Measurements from ENCODE around the gene ZNF592. TPM values are rescaled to one million over a fixed set of nuclear protein-coding genes. Genes with fewer than 3 reads are reported as not detected.

Gene ZNF592
- total and polyA plus RNA-seq, 5 experiments from 2014 or later, result 3.2 to 40.7 (median 9.4) TPM

- Mint-ChIP-seq H3K4me1 (peaks cover 0 to 5% (median under 1%) of the 10 kb centered on the region in 4 donors), H3K4me3 (no peak overlapping the region), H3K27ac (no peak overlapping the region), H3K9me3 (no peaks in the 10 kb centered on the region), H3K36me3 (peaks cover 0 to 79% (median 29%) of the 10 kb centered on the region in 3 donors), H3K27me3 (no peaks in the 10 kb centered on the region)
- POLR2A ChIA-PET, result no interaction called here
- DNase-seq, result no peak
- ATAC-seq, result no peak
These were observed 51.3 kb downstream of the ZNF592 start for GRCh38 chr15:84799511-84800187.

- H3K36me3 Mint-ChIP-seq, result peaks cover 0 to 81% (median 29%) of the 10 kb centered on the region in 3 donors
- no peaks in the 10 kb centered on the region for H3K9me3 Mint-ChIP-seq
- peak overlapping the region in 1 of 10 donors; percentile 1 for H3K27ac Mint-ChIP-seq
- no peaks in the 10 kb centered on the region for H3K27me3 Mint-ChIP-seq
- DNase-seq (no peak), ATAC-seq (no peak)
- POLR2A ChIA-PET, result no interaction called here
- peaks cover 0 to 5% (median under 1%) of the 10 kb centered on the region in 4 donors for H3K4me1 Mint-ChIP-seq
- no peak overlapping the region for H3K4me3 Mint-ChIP-seq
These were observed 52.0 kb downstream of the ZNF592 start for GRCh38 chr15:84800365-84800806.

- POLR2A ChIA-PET, result interaction anchor here (0.5 kb wide), 1 partner anchor 495 kb away, joined by 3 read pairs; no protein-coding TSS in a partner anchor
These were observed 55.9 kb downstream of the ZNF592 start for GRCh38 chr15:84804005-84804900.

GRCh38 chr15:84805221-84805620 lies 56.8 kb downstream of the ZNF592 start:
- H3K36me3 Mint-ChIP-seq, result peaks cover 0 to 47% (median 17%) of the 10 kb centered on the region in 3 donors
- no peak for ATAC-seq
- no peaks in the 10 kb centered on the region for H3K9me3 Mint-ChIP-seq
- peaks cover 0 to 4% (median 2%) of the 10 kb centered on the region in 4 donors for H3K4me1 Mint-ChIP-seq
- no peak for DNase-seq
- H3K4me3 Mint-ChIP-seq, result no peak overlapping the region
- no peaks in the 10 kb centered on the region for H3K27me3 Mint-ChIP-seq
- POLR2A ChIA-PET, result no interaction called here
- H3K27ac Mint-ChIP-seq, result peak overlapping the region in 4 of 10 donors; percentile 22 to 72 (median 38)

More at GRCh38 chr15:84804005-84804900, 55.9 kb downstream of the ZNF592 start:
- Mint-ChIP-seq H3K27ac (peak overlapping the region in 6 of 10 donors; percentile 1 to 72 (median 38)), H3K36me3 (peaks cover 0 to 55% (median 24%) of the 10 kb centered on the region in 3 donors), H3K9me3 (no peaks in the 10 kb centered on the region), H3K27me3 (no peaks in the 10 kb centered on the region), H3K4me3 (no peak overlapping the region), H3K4me1 (peaks cover 0 to 5% (median under 1%) of the 10 kb centered on the region in 4 donors)
- ATAC-seq (no peak), DNase-seq (no peak)

GRCh38 chr15:84807228-84807627 lies 58.8 kb downstream of the ZNF592 start:
- ATAC-seq (no peak), DNase-seq (no peak)
- Mint-ChIP-seq H3K4me3 (no peak overlapping the region), H3K27ac (peak overlapping the region in 3 of 10 donors; percentile 18 to 39 (median 34)), H3K9me3 (no peaks in the 10 kb centered on the region), H3K36me3 (peaks cover 0 to 36% (median 7%) of the 10 kb centered on the region in 3 donors), H3K27me3 (no peaks in the 10 kb centered on the region), H3K4me1 (peaks cover 0 to 6% (median under 1%) of the 10 kb centered on the region in 4 donors)
- POLR2A ChIA-PET, result no interaction called here

GRCh38 chr15:84810073-84810840 lies 61.9 kb downstream of the ZNF592 start:
- no peaks in the 10 kb centered on the region for H3K9me3 Mint-ChIP-seq
- H3K27me3 Mint-ChIP-seq, result peaks cover 0 to 4% (median 0%) of the 10 kb centered on the region in 5 donors
- POLR2A ChIA-PET, result no interaction called here
- H3K36me3 Mint-ChIP-seq, result peaks cover 0 to 9% (median 0%) of the 10 kb centered on the region in 3 donors
- ATAC-seq (no peak), DNase-seq (no peak)
- H3K4me1 Mint-ChIP-seq, result peaks cover 0 to 5% (median 2%) of the 10 kb centered on the region in 4 donors
- no peak overlapping the region for H3K4me3 Mint-ChIP-seq
- peak overlapping the region in 4 of 10 donors; percentile 51 to 78 (median 58) for H3K27ac Mint-ChIP-seq

- ATAC-seq (no peak), DNase-seq (no peak)
- Mint-ChIP-seq H3K4me3 (no peak overlapping the region), H3K9me3 (no peaks in the 10 kb centered on the region), H3K27ac (no peak overlapping the region), H3K36me3 (peaks cover 0 to 5% (median 0%) of the 10 kb centered on the region in 3 donors), H3K4me1 (peaks cover 0 to 5% (median 2%) of the 10 kb centered on the region in 4 donors), H3K27me3 (peaks cover 0 to 13% (median 3%) of the 10 kb centered on the region in 5 donors)
- POLR2A ChIA-PET, result no interaction called here
These were observed 62.8 kb downstream of the ZNF592 start for GRCh38 chr15:84811151-84811550.

GRCh38 chr15:84811828-84812227 lies 63.4 kb downstream of the ZNF592 start:
- Mint-ChIP-seq H3K27me3 (peaks cover 3 to 20% (median 7%) of the 10 kb centered on the region in 5 donors), H3K4me1 (peaks cover 3 to 7% (median 5%) of the 10 kb centered on the region in 4 donors), H3K4me3 (no peak overlapping the region), H3K36me3 (peaks cover 0 to 2% (median 0%) of the 10 kb centered on the region in 3 donors), H3K9me3 (no peaks in the 10 kb centered on the region), H3K27ac (peak overlapping the region in 2 of 10 donors; percentile 11 to 52)
- ATAC-seq (no peak), DNase-seq (no peak)
- POLR2A ChIA-PET, result no interaction called here

GRCh38 chr15:84812842-84813241 lies 64.5 kb downstream of the ZNF592 start:
- Mint-ChIP-seq H3K27me3 (peaks cover 3 to 21% (median 7%) of the 10 kb centered on the region in 5 donors), H3K27ac (no peak overlapping the region), H3K4me1 (peaks cover 5 to 8% (median 6%) of the 10 kb centered on the region in 4 donors), H3K4me3 (no peak overlapping the region), H3K9me3 (no peaks in the 10 kb centered on the region), H3K36me3 (no peaks in the 10 kb centered on the region)
- ATAC-seq, result no peak
- POLR2A ChIA-PET, result interaction anchor here (0.6 to 0.7 kb wide), 2 partner anchors 99 to 142 kb away, joined by 4 to 6 read pairs; no protein-coding TSS in a partner anchor
- DNase-seq, result no peak

GRCh38 chr15:84813435-84813834 lies 65.0 kb downstream of the ZNF592 start:
- no peaks in the 10 kb centered on the region for H3K36me3 Mint-ChIP-seq
- H3K9me3 Mint-ChIP-seq, result no peaks in the 10 kb centered on the region
- ATAC-seq (no peak), DNase-seq (no peak)
- peaks cover 4 to 21% (median 10%) of the 10 kb centered on the region in 5 donors for H3K27me3 Mint-ChIP-seq
- H3K4me3 Mint-ChIP-seq, result no peak overlapping the region
- peaks cover 9 to 14% (median 12%) of the 10 kb centered on the region in 4 donors for H3K4me1 Mint-ChIP-seq
- H3K27ac Mint-ChIP-seq, result no peak overlapping the region
- POLR2A ChIA-PET, result no interaction called here

- Mint-ChIP-seq H3K9me3 (no peaks in the 10 kb centered on the region), H3K27ac (no peak overlapping the region), H3K4me3 (no peak overlapping the region), H3K4me1 (peaks cover 9 to 19% (median 14%) of the 10 kb centered on the region in 4 donors), H3K36me3 (no peaks in the 10 kb centered on the region), H3K27me3 (peaks cover 4 to 21% (median 10%) of the 10 kb centered on the region in 5 donors)
- DNase-seq (no peak), ATAC-seq (no peak)
- POLR2A ChIA-PET, result no interaction called here
These were observed 65.5 kb downstream of the ZNF592 start for GRCh38 chr15:84813931-84814330.

- ATAC-seq, result no peak
- H3K4me1 Mint-ChIP-seq, result peaks cover 9 to 22% (median 15%) of the 10 kb centered on the region in 4 donors
These were observed 66.5 kb downstream of the ZNF592 start for GRCh38 chr15:84814916-84815315.

More at GRCh38 chr15:84814916-84815315, 66.5 kb downstream of the ZNF592 start:
- no peak overlapping the region for H3K27ac Mint-ChIP-seq
- H3K9me3 Mint-ChIP-seq, result no peaks in the 10 kb centered on the region
- no peak overlapping the region for H3K4me3 Mint-ChIP-seq
- no peaks in the 10 kb centered on the region for H3K36me3 Mint-ChIP-seq
- no peak for DNase-seq
- peaks cover 4 to 21% (median 10%) of the 10 kb centered on the region in 5 donors for H3K27me3 Mint-ChIP-seq
- POLR2A ChIA-PET, result no interaction called here
